NCI-H748 (cell line): ENCODE results near the gene TMEM141.
"Not testable (repeated sequence)": the region's sequence is repeated elsewhere in the genome, so short reads cannot be mapped to it uniquely, and the experiment has no call there.

Experiments
- DNase-seq: peaks from one replicate; lab custom pipeline; 2025; ENCODE audit not compliant: unreplicated experiment; lab: John Stamatoyannopoulos, UW

The TMEM141 gene

GRCh38 chr9:136793086-136793946, 2.2 kb downstream of the TMEM141 start:
- DNase-seq: peak; percentile 27

- DNase-seq: no peak
Observed at GRCh38 chr9:136794281-136794999, 3.3 kb downstream of the TMEM141 start.

- DNase-seq: no peak
Observed at GRCh38 chr9:136795000-136795348, 3.8 kb downstream of the TMEM141 start.

- DNase-seq: no peak
Observed at GRCh38 chr9:136796238-136796774, 5.2 kb downstream of the TMEM141 start, which contains the start of gene CCDC183. Gene CCDC183, plus strand, starts transcription at chr9:136796338. Its CDS starts 60 bp downstream, at chr9:136796398.

GRCh38 chr9:136796775-136797347, 5.7 kb downstream of the TMEM141 start:
- DNase-seq: not testable (repeated sequence)

- DNase-seq: no peak
Observed at GRCh38 chr9:136798708-136799078, 7.5 kb downstream of the TMEM141 start.

- DNase-seq: peak; percentile 78
Observed at GRCh38 chr9:136799079-136799853, 8.1 kb downstream of the TMEM141 start.

GRCh38 chr9:136799854-136800657, 8.9 kb downstream of the TMEM141 start:
- DNase-seq: peak; percentile 93

GRCh38 chr9:136802321-136802720, 11.2 kb downstream of the TMEM141 start:
- DNase-seq: no peak

GRCh38 chr9:136803009-136803550, 11.9 kb downstream of the TMEM141 start:
- DNase-seq: not testable (repeated sequence)

- DNase-seq: no peak
Observed at GRCh38 chr9:136803551-136804508, 12.7 kb downstream of the TMEM141 start.

- DNase-seq: no peak
Observed at GRCh38 chr9:136804509-136805206, 13.5 kb downstream of the TMEM141 start.

- no peak for DNase-seq
Observed at GRCh38 chr9:136805207-136805740, 14.1 kb downstream of the TMEM141 start.

GRCh38 chr9:136806067-136806466, 14.9 kb downstream of the TMEM141 start:
- no peak for DNase-seq

- no peak for DNase-seq
Observed at GRCh38 chr9:136806631-136807201, 15.6 kb downstream of the TMEM141 start.

- DNase-seq: peak; percentile 84
Observed at GRCh38 chr9:136807281-136808074, 16.3 kb downstream of the TMEM141 start, which contains the start of gene RABL6. Gene RABL6, plus strand, starts transcription at chr9:136807948. Its CDS starts 249 bp downstream, at chr9:136808197.
